ENCODE data around the gene ATP6V0C. TPM values are rescaled to one million over a fixed set of nuclear protein-coding genes. Genes with fewer than 3 reads are reported as not detected.
A peak's percentile ranks its signal among the peaks of the same experiment; 100 is the strongest.

Gene ATP6V0C
- total and polyA plus RNA-seq, 2 of the 13 experiments (the other 11 are each of a cell fraction or from before 2014, with no cell fraction given): 10.4 to 20.1 TPM

- TF ChIP-seq NPAS2 (CRISPR knock-in tag; IDR thresholded peaks at IDR 0.05; ENCODE audit: borderline replicate concordance) (no peak), ZNF850 (CRISPR knock-in tag; conservative IDR thresholded peaks at IDR 0.05) (no peak), KLF6 (CRISPR knock-in tag; IDR thresholded peaks at IDR 0.05) (0 out of 2 replicates have a peak, but pooled peaks have one; percentile 17), ZNF501 (CRISPR knock-in tag; IDR thresholded peaks at IDR 0.05) (no peak; the same call in 1 of the 2 replicates), ZNF768 (CRISPR knock-in tag; IDR thresholded peaks at IDR 0.05) (no peak; the same call in 1 of the 2 replicates), ZNF781 (CRISPR knock-in tag; IDR thresholded peaks at IDR 0.05; ENCODE audit: borderline replicate concordance, not compliant biosample characterization) (no peak), NONO (IDR thresholded peaks at IDR 0.05) (no peak), NONO (CRISPR knock-in tag; conservative IDR thresholded peaks at IDR 0.05) (peak; percentile 38; the same call in 1 of the 2 replicates), UBTF (CRISPR knock-in tag; IDR thresholded peaks at IDR 0.05) (peak; percentile 68; the same call in 1 of the 2 replicates), ZNF790 (CRISPR knock-in tag; IDR thresholded peaks at IDR 0.05; ENCODE audit: borderline replicate concordance) (no peak), PAX8 (CRISPR knock-in tag; IDR thresholded peaks at IDR 0.05; ENCODE audit: borderline replicate concordance) (no peak), SMARCE1 (IDR thresholded peaks at IDR 0.05; ENCODE audit: borderline replicate concordance) (no peak), GTF3A (CRISPR knock-in tag; conservative IDR thresholded peaks at IDR 0.05) (no peak), ZNF335 (CRISPR knock-in tag; IDR thresholded peaks at IDR 0.05) (no peak), NCOA1 (CRISPR knock-in tag; IDR thresholded peaks at IDR 0.05) (no peak), FOSL2 (CRISPR knock-in tag; IDR thresholded peaks at IDR 0.05) (no peak), REL (CRISPR knock-in tag; conservative IDR thresholded peaks at IDR 0.05) (0 out of 2 replicates have a peak, but pooled peaks have one; percentile 26), ZC3H13 (CRISPR knock-in tag; IDR thresholded peaks at IDR 0.05) (0 out of 2 replicates have a peak, but pooled peaks have one; percentile 56), ARHGAP35 (CRISPR knock-in tag; IDR thresholded peaks at IDR 0.05; ENCODE audit: borderline replicate concordance) (no peak; the same call in 1 of the 2 replicates), SMYD3 (CRISPR knock-in tag; IDR thresholded peaks at IDR 0.05) (no peak), ATF7-NPFF (CRISPR knock-in tag; IDR thresholded peaks at IDR 0.05; ENCODE audit: low read depth) (no peak)
- TF ChIP-seq, protein P1, sequence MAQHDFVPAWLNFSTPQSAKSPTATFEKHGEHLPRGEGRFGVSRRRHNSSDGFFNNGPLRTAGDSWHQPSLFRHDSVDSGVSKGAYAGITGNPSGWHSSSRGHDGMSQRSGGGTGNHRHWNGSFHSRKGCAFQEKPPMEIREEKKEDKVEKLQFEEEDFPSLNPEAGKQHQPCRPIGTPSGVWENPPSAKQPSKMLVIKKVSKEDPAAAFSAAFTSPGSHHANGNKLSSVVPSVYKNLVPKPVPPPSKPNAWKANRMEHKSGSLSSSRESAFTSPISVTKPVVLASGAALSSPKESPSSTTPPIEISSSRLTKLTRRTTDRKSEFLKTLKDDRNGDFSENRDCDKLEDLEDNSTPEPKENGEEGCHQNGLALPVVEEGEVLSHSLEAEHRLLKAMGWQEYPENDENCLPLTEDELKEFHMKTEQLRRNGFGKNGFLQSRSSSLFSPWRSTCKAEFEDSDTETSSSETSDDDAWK (CRISPR knock-in tag; IDR thresholded peaks at IDR 0.05): no peak
- TF ChIP-seq, protein P2, sequence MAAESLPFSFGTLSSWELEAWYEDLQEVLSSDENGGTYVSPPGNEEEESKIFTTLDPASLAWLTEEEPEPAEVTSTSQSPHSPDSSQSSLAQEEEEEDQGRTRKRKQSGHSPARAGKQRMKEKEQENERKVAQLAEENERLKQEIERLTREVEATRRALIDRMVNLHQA (CRISPR knock-in tag; IDR thresholded peaks at IDR 0.05): no peak
- TF ChIP-seq, protein P3, sequence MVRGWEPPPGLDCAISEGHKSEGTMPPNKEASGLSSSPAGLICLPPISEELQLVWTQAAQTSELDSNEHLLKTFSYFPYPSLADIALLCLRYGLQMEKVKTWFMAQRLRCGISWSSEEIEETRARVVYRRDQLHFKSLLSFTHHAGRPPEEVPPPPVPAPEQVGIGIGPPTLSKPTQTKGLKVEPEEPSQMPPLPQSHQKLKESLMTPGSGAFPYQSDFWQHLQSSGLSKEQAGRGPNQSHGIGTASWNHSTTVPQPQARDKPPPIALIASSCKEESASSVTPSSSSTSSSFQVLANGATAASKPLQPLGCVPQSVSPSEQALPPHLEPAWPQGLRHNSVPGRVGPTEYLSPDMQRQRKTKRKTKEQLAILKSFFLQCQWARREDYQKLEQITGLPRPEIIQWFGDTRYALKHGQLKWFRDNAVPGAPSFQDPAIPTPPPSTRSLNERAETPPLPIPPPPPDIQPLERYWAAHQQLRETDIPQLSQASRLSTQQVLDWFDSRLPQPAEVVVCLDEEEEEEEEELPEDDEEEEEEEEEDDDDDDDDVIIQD (CRISPR knock-in tag; IDR thresholded peaks at IDR 0.05; ENCODE audit: low read depth): no peak
Observed at GRCh38 chr16:2473999-2474876, 39.5 kb upstream of the ATP6V0C start (continued).
